8988T (cell line): ENCODE results near the gene DIO2.

Experiments
- DNase-seq: peaks from one replicate; pipeline ENCODE4 v3.0.0; 2011

The DIO2 gene

DNA sequence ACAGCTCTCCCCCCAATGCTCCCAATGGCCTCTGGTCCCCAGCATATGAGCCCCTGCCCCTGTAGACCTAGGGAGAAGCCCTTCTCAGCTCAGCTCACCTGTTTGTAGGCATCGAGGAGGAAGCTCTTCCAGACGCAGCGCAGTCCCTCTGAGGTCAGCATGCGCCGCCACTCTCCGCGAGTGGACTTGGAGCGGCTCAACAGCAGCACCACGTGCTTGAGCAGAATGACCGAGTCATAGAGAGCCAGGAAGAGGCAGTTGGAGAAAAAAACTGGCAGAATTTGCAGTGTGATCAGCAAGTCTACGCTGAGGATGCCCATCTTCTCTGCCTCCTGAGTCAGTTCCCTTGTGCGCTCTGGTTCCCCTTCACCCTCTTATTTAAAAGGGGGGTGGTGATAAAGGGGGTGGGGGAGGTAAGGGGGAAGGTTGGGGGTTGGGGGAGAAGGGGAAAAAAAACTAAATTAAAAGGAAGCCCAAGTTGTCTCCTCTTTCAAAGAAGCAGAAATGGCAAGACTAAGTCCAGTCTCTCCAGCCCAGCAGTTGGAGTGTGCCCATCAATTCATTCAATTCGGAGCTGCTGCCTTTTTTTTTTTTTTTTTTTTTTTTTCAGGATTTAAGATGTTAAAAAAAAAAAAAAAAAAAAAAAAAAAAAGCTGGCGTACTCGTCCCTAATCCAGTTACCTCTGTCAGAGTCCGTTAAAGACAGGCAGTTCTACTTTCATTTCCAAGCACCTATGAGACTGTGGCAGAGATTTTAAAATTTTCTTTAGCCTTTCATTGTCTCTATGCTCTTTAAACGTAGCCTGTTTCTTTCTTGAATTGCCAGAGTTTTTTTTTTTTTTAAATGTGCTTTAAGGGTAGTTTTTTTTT lies at the start of gene DIO2:
DIO2 (minus strand) TSS at position 352 of the 870 bp plus-strand sequence; CDS start at position 320, 32 bp downstream.
- DNase-seq, result no peak

DNA sequence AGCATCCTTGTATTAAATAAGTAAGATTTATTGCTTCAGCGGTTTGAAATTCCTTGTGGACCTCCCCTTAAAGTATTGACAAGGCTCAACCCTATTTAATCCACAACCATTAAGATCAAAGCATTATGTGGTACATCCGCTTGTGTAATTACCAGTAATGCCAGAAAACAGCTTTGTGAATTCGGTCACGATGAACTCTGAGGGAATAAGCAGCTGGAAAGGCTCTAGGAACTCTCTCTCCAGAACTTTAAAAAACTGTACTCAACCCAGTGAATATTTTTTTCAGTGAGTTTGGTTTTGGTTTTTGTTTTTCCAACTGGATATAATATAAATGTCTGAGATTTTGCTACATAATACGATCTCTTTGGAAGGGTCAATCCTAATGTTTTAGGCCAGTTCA lies 49.3 kb upstream of the DIO2 start:
- no peak for DNase-seq

DNA sequence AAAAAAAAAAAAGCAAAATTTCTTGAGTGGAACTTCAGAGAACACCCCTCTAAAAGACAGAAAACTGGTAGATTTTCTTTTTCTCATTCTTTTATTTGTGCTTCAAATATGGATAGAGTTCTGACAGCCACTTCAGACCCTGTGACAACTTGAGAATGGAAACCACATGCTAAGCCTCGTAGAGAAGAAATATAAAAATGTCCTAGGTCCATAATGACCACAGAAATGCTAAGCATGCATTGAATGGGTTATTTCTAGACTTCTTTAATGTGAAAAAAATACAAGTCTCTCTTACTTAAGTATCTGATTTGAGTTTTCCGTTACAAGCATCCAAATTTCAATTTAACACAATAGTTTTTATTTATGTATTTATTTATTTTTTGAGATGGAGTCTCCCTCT lies 28.3 kb upstream of the DIO2 start:
- DNase-seq, result no peak

DNA sequence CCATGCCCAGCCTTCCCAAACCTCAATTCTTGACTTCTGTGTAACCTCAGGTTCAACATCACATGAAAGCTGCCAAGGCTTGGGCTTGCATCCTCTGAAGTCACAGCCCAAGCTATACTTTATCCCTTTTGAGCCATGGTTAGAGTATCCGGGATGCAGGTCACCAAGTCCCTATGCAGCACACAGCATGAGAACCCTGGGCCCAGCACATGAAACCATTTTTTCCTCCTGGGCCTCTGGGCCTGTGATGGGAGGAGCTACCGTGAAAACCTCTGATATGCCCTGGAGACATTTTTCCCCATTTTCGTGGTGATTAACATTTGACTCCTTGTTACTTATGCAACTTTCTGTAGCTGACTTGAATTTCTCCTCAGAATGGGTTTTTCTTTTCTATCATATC lies 25.8 kb upstream of the DIO2 start:
- no peak for DNase-seq

DNA sequence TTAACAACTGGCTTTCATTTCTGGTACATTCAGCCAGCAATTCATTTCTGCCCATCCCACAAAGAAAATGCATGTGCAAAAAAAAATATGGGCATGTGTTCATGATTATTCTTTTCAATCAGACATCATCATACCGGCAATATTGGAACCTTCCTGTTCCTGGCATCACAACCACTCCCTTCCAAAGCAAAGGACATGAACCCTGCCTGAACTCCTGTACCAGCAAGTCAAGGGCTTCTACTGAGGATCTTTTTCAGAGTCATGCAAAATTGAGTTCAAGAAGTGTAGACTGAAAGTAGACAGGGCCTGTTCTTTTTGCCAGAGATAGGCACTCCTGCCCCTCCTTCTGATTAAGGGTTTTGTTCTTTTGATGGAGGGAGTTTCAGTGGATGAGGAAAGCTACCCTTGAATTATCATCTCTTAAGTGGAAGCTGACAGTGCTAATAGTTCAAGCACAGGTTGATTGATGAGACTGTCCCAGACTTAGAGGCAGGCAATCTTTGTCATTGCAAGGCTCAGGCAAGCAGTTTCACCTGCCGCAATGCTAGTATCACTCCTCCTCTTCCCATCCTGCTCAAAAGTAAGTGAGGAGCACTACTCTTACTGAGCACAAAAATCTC lies 22.3 kb upstream of the DIO2 start:
- no peak for DNase-seq

DNA sequence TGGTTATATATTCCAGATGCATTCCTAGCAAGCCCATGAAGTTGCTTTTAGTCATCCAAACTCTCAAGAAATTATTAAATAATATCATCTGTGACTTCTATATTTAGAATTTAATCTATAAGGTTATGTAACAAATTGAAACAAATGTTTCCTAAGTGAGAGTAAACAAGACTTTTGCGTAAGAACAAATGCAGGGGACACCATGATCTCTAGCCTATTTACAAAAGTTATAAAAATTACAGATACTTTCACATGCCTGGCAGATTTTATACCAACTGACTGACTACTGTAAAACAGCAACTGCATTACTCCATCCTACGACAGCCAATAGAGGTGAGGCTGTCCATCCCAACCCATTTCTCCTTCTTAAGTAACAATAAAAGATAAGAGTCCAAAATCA lies 20.4 kb upstream of the DIO2 start:
- no peak for DNase-seq

DNA sequence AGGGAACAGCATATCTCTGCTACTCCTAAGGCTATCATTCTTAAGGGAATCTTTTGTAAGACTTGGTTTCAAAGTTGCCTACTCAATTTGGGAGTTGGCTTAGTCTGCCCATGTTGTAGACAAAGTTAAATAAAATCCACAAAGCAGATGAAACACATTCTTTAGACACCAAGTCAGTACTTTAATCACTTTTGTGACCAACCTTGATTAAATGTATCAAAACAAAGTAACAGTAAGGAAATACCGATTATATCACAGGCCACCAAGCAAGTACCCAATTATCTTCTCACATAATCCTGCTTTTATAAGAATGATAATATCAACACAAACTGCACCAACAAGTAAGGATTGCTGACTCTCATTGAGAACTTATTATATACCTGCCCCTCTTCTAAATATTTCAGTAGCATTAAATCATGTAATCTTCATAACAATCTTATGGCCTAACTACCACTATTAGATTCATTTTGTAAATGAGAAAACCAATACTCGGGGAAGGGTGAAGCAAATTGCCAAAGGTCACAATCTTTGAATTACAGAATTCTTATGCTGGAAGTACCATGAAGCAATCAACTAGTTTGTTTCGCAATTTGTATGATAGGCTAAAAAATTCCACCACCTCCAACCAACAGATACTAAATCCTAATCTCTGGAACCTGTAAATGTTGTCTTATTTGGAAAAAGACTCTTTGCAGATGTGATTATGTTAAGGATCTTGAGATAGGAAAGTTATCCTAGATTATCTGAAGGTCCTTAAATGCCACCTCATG lies 12.6 kb upstream of the DIO2 start:
- DNase-seq, result no peak

DNA sequence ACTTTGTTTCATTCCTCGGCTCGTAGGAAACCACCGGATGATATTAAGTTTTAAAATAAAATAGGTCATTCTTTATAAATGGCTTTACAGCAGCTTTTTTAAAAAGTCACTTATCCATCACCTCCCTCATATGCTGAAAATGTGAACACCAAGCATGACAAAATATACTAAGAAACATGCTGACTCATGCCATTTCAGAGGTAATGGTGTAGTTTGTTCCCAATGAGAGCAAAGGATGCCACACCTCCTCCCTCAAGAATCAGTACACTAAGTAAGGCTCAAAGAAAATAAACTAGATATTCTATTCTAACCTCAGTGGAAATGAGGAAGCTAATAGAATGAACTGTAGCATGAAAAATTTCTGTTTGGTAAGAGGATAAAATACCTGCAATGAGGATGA lies 5.5 kb upstream of the DIO2 start:
- DNase-seq, result no peak

DNA sequence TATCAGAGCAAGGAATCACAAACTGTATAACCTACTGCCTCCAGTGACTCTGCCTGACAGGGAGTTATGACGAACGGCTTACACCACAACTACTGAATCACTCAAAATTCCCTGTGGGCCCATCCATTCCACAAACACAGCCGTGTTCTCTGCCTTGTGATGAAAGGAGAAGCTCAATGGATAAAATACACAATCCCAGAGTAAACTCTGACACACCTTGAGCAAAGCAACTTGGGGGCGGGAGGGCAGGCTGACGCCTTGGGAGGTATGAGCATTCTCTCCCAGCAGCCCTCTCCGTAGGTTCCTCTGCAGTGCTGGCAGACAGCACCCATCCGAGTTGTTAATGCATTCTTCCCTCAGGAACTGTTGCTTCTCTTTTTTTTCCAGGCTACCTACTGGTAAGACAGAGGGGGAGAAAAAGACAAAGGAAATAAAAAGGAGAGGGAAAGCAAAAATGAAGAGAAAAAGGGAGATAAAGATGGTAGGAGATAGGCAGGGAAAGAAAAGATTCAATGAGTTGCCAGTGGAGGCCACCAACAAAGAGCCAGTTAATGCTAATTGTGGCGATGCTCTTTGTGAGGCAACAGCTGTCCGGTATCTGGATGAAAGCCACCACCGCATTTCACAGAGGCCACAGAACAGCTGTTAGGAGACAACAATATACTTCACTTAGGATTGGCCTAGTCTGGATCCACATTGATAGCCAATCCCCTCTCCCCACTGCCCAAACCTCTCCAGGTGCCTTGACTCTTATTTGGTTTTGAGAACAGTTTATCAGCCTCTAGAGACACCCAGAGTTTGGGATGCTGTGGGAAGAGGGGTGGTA lies 4.7 kb upstream of the DIO2 start:
- no peak for DNase-seq

DNA sequence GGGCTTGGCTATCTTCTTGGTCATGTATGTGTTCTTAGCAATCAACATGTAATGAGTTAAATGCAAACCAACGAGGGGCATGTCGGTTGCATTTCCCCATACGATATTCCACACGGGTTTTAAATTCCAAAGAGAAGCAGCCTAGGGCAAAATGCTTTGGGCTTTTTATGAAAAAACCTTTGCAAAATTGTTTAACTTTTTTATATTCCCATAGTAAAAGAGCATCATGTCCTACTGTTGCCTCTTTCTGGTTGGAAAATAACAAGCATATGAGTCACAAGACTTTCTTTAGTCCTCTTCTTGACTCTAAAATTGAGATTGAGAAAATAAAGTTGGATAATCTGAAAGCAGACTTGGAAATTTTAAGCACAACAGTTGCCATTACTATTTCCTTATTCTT lies 3.8 kb upstream of the DIO2 start:
- no peak for DNase-seq

DNA sequence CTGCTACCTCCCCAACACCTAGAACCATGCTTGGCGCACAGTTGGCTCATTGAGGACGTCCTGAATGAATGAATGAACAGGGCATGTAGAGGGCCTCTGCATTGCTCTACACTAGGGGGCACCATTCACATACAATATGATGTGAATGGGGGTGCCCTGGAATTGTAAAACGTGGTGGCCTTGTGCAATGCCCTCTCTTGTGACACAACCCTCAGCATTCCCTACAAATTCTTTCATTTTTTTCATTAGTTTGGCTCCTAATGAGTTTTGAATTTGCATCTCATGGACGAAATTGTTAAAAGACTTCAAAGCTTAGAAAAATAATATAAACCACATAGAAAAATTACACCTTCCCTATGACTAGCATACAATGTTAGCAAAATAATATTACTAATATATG lies 2.3 kb upstream of the DIO2 start:
- peak; percentile 15 for DNase-seq

DNA sequence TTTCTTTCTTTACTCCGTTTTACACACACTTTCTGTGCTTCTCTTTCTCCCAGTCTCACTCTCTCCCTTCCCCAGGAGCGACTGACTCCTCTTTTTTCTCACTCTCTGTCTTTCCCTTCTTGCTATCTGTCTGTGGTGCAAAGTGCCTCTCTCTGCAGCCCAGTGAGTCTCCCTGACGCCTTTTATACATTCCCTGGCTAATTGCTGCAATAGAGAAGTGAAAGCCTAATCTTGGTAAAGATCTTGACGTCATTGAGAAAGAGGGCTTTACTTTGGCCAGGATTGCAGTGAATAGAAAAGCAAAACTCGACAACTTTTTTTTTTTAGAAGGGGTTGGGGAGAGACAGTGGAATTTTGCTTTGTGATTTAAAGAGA lies 706 bp upstream of the DIO2 start:
- DNase-seq, result no peak

DNA sequence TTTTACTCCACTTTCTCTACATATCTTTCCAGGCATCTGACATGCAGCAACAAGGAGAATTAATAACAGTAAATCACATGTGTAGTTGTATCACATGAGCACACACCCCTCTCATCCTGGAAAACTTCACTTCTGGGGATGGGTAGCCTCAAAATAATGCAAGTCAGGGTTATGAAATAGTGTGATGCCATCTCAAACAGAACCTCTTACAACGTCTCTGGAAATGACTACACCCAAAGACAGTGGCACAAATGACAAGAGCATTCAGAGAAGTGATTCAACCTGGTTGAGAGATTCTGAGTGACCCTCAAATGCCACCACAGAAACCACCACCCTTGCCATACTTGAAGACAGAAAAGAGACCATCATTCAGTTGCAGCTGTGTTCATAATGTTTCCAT lies 2.8 kb downstream of the DIO2 start:
- no peak for DNase-seq

DNA sequence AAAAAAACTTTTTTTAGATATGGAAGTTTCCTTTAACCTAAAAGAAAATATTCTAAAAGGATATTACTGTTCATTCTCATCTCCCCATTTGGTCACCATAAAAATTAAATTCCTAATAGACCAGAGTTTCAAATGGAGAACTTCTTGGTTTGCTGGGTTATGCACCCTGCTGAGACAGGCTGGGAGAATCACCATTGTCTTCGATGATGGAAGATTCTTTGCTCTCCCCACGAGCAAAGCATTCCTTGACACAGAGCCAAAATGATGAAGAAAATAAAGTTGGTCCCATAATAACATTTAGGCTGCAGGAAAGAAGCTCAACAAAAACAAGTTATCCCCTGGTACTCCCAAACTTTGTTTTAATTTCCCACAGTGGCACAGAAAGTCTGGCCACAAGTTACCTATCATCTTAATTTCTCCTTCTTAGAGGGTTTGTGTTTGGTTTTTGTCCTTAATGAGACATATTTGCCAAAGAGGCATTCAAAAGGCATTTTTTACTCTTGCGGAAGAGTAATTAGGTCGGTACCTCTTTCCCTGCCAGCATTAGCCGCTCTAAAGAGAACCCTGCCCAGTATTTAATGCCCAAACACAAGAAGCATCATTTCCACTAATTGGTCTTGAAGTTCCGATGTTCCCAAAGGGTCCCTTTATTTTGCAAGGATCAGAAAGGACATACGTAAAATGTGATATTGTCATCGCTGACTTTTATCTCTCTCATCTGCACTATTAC lies 4.8 kb downstream of the DIO2 start:
- DNase-seq, result no peak

DNA sequence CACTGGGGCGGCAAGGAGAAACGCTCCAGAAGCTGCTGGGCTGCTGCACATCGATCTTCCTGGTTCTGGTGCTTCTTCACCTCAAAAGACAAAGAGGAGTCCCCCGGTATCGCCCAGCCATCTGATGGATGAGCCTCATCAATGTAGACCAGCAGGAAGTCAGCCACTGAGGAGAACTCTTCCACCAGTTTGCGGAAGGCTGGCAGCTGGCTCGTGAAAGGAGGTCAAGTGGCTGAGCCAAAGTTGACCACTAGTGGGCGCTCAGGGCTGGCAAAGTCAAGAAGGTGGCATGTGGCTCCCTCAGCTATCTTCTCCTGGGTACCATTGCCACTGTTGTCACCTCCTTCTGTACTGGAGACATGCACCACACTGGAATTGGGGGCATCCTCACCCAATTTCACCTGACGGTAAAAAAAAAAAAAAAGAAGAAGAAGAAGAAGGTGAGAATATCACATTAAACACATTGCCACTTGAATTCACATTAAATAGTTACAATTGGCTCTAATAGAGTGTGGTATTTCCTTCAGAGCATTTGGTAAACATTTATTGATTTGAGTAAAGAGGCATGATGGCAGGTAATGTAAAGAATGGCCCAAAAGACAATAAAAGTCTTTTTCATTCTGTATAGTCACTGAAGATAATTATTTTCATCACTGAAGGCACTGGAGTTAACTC lies 8.3 kb downstream of the DIO2 start:
- no peak for DNase-seq

DNA sequence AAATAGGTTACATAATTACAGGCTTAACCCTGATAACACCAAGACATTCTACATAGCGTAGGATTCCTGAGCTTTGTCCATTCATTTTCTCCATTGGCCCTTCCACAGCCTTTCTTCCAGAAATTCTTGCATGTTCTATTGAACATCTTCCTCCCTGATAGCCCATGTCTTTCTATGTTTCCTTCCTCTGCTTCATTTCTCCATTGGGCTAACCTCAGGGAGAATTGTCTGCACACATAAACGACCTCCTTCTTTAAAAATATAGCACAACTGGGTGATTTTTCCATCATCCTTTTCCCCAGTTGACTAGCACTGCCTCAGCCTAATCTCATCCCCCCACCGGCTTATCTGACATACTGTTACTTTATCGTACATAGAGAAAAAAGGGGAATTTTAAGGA lies 11.2 kb downstream of the DIO2 start:
- no peak for DNase-seq

DNA sequence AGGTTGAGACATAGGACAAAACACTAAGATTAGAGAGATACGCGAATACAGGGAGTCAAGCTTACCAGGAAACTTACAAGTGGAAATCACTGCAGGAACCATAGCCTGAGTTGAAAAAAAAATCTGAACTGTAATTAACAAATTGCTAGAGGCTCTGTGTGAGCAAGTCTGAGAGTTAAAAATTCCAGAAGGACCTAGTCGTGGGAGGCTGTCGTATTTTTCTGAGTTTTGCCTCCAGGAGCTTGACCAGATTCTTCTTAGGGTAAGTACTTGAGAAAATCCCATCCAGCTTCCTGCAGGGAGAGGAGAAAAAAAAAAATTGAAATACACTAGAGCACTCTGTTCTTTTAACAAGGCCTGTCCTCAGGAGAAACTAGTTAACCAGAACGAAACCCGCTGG lies 22.7 kb downstream of the DIO2 start:
- no peak for DNase-seq

DNA sequence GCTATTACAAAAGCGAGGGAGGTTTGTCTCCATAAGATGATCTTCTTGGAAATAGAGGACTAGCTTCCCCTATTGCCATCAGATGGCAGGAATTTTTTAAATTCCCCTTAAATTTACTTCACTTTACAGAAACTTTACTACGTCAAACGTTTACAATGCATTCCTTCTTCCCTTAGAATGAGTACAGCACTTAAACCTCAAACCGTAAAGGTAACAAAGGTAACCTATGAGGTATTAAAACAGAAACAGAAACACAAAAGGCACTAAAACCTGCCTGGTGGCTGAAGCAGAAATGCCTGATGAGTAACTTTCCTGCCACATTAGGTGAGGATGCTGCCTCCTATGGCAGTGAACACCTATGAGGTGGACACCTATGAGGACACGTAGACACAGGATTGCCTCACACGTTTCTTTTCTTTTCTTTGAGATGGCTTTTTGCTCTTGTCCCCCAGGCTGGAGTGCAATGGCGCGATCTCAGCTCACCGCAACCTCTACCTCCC lies 25.0 kb downstream of the DIO2 start:
- DNase-seq, result no peak

DNA sequence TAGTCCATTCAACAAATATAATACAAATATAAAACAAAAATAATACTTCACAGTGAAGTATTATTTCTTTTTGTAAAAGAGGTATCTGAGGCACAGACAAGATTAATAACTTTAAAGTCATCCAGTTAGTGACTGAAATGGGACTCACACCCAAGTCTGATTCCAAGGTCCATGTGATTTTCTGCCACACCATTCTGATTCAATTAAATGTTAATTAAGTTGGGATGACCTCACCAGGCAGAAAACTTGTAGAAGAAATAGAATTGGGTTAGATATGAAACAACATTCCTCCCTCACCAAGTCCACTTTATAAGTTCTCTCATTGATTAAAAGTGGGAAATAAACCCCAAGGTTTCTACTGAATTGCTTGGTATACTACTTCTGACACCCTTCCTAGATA lies 34.4 kb downstream of the DIO2 start:
- no peak for DNase-seq

DNA sequence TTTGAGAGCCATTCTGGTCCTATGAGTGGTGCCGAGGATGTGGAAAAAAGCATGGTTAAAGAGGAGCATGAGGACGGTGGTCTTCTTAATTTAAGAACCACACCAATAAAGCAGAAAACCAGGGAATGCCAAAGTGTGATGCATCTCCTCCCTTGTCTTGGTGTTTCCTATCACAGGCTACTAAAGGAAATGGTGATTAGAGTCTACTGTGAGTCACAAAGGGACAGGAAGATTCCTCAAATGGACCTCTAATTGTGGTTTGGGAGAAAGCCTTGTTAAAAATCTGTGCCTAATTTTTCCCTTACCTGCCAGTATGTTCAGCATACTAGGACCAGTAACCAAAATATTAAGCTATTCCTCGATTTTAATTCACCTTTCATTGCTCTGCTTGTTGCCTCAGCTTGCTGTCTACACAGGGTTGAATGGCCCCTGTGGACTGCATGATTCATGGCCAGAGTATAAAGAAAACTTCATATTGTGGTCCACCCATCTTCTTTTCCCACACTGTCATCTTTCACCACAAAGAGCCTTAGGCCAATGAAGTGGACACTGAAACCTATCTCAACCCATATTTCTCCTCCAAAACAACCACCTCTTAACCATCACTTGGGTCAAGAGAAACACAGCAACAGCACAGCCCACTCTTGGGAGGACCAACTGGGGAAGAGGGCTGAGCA lies 38.8 kb downstream of the DIO2 start:
- no peak for DNase-seq
